ENCODE results near the gene NLRP9. TPM values are rescaled to one million over a fixed set of nuclear protein-coding genes. Genes with fewer than 3 reads are reported as not detected.
A peak's percentile ranks its signal among the peaks of the same experiment; 100 is the strongest.

Gene NLRP9
- polyA plus RNA-seq, 2 of the 4 experiments (the other 2 are of a cell fraction) = not detected

DNA sequence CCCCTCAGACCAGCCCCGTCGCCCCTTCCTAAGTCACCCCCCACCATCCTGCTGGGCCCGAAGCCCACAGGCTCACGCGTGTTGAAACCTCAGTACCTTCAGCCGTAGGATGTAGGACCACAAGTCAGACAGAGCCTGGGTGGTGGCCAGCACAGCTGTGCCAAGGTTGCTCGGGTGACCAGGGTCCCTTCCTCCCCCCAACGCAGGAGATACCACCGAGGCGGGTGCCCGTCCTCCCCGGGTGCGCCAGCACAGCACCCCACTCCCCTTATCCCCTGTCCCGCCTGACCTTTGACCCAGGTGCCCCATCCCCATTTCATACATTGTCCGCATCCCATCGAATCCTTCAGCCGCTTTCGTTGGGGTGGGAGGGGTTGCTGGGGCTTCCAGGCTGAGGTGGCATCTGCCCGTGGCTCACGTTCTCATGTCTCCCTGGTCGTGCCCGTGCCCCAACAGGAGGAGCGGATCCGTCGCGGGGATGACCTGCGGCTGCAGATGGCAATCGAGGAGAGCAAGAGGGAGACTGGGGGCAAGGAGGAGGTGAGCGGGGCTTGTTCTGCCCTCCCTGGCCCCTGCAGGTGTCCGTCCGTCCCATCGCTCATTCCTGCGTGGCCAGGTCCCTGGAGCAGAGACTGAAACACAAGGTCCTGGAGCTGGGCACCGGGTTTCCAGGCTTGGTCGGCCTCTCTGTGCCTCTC lies 48.6 kb downstream of the NLRP9 start:
- Histone ChIP-seq H3K9me3 (no peaks in the 10 kb centered on the region), H3K4me3 (no peak overlapping the region), H3K4me1 (no peaks in the 10 kb centered on the region), H3K4me2 (no peak overlapping the region), H3K27ac (no peak overlapping the region)
- CTCF ChIA-PET = no interaction called here
- FAIRE-seq (no peak), DNase-seq (ENCODE audit: low read depth in 1 of 2, low spot score in 1 of 2) (no peak), ATAC-seq (no peak)
- POLR2A ChIA-PET = no interaction called here
- 93% methylated on average over 33 of the region's 35 CpGs for WGBS (ENCODE audit: missing lambda C conversion rate)
- no peak for TF ChIP-seq JUN (IDR thresholded peaks at IDR 0.05)
- TF ChIP-seq USF2 (IDR thresholded peaks at IDR 0.05) = no peak
- TF ChIP-seq CEBPB (IDR thresholded peaks at IDR 0.05) = no peak
- TF ChIP-seq KDM5A (IDR thresholded peaks at IDR 0.05) = no peak
- no peak for TF ChIP-seq BHLHE40 (IDR thresholded peaks at IDR 0.05; ENCODE audit: low read depth, low read length)
- TF ChIP-seq NFE2L2 (conservative IDR thresholded peaks at IDR 0.05; ENCODE audit: low read length) = no peak
- no peak for TF ChIP-seq SREBF2 (IDR thresholded peaks at IDR 0.05)

DNA sequence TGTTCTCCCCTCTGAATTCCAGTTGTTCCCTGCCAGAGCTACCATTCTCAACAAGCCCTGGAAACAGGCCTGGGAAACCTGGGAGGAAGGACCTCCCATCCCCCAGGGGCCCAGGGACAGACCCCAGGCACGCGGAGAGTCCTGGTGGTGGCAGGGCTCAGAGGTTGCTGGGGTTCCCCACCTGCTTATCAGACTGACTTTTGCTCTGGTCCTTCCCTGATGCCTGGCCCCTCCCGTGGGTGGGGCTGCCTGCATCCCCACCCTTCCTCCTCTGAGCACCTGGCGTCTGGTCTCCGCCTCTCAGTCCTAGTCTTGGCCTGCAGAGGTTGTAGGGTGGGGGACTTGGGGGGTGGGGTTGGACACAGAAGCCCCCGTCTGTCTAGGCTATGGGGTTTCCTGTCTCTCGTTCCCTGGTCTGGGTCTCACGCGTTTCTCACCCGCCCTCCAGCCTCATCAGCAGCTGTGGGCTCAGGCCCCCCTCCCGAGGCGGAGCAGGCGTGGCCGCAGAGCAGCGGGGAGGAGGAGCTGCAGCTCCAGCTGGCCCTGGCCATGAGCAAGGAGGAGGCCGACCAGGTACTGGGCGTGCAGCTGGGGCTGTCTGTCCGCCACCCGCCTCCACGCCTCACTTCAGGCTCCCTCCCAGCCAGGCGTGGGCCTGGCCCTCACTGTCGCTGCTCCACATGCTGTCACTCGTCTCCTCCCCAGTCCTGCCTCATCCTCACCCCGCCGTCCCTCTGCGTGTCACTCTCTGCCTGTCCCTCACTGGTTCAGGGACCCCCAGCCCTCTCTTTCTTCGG lies 49.6 kb downstream of the NLRP9 start:
- H3K4me2 ChIP-seq = no peak overlapping the region
- H3K4me3 ChIP-seq = no peak overlapping the region
- no peak overlapping the region for H3K27ac ChIP-seq
- CTCF ChIA-PET = no interaction called here
- H3K4me1 ChIP-seq = no peaks in the 10 kb centered on the region
- FAIRE-seq (no peak), DNase-seq (ENCODE audit: low read depth in 1 of 2, low spot score in 1 of 2) (no peak), ATAC-seq (peak in 1 of 2 experiments; percentile 24; a peak in 3 of 6 replicates)
- 88% methylated on average over 26 of the region's 27 CpGs for WGBS (ENCODE audit: missing lambda C conversion rate)
- POLR2A ChIA-PET = no interaction called here
- H3K9me3 ChIP-seq = no peaks in the 10 kb centered on the region
- TF ChIP-seq NPAS2 (CRISPR knock-in tag; IDR thresholded peaks at IDR 0.05; ENCODE audit: borderline replicate concordance) (no peak), CEBPB (IDR thresholded peaks at IDR 0.05) (no peak), PBX3 (IDR thresholded peaks at IDR 0.05) (no peak), ESRRA (IDR thresholded peaks at IDR 0.05; ENCODE audit: borderline replicate concordance, low read length) (no peak), SMC3 (IDR thresholded peaks at IDR 0.05) (no peak), RFX5 (IDR thresholded peaks at IDR 0.05) (no peak), HOXB13 (CRISPR knock-in tag; IDR thresholded peaks at IDR 0.05; ENCODE audit: low read depth) (no peak), CBX8 (IDR thresholded peaks at IDR 0.05) (no peak), CHD2 (IDR thresholded peaks at IDR 0.05; ENCODE audit: low read length, partially characterized antibody) (no peak), HEYL (CRISPR knock-in tag; IDR thresholded peaks at IDR 0.05) (no peak), USF2 (IDR thresholded peaks at IDR 0.05) (no peak), RAD21 (conservative IDR thresholded peaks at IDR 0.05 in 1 of 2, IDR thresholded peaks at IDR 0.05 in 1 of 2) (no peak), RARB (CRISPR knock-in tag; IDR thresholded peaks at IDR 0.05) (no peak), MYC (IDR thresholded peaks at IDR 0.05; ENCODE audit: borderline replicate concordance, low read length) (no peak), FOSL2 (IDR thresholded peaks at IDR 0.05) (no peak), FOSL2 (CRISPR knock-in tag; IDR thresholded peaks at IDR 0.05) (no peak), KDM1A (IDR thresholded peaks at IDR 0.05; ENCODE audit: low read depth) (no peak), EHMT2 (IDR thresholded peaks at IDR 0.05; ENCODE audit: low read depth) (no peak), POLR2AphosphoS2 (conservative IDR thresholded peaks at IDR 0.05; ENCODE audit: low read length) (no peak)
- TF ChIP-seq, protein P1, sequence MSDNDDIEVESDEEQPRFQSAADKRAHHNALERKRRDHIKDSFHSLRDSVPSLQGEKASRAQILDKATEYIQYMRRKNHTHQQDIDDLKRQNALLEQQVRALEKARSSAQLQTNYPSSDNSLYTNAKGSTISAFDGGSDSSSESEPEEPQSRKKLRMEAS (IDR thresholded peaks at IDR 0.05) = no peak

Data from A549 (cell line).